ENCODE data around the gene OR13G1. TPM values are rescaled to one million over a fixed set of nuclear protein-coding genes. Genes with fewer than 3 reads are reported as not detected.

OR13G1 gene
- total RNA-seq, 1 donor from 2014 or later: not detected

DNA sequence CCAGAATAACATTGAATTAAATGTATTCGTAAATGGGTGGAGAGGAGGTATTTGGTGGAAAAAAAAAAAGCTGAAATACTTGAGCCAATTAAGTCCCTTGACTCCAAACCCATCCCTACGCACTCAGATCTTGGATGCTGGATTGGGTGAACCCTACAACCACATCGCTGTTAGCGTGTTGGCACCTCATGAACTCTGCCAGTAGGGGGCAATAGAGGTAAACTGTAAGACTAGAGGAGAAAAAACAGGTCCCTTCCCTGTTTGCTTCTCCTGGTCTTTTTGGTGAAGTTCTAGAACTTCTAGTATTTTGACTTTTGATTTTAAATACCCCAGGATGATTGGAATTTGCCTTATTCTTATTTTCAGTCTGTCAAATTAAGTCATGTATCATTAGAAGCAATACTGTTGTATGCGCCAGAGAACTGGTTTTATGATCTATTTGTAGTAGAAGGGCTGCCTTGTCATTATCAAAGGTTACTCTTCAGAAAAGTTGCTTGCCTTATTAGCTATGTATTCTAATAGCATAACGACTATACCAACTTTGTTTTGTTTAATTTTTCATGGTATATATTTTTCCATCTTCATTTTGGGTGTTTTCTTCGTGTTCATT lies 1.9 kb upstream of the OR13G1 start:
- no peaks in the 10 kb centered on the region for H3K4me1 Mint-ChIP-seq (ENCODE audit: unreplicated experiment)
- H3K36me3 Mint-ChIP-seq: no peaks in the 10 kb centered on the region
- no peak overlapping the region for H3K4me3 Mint-ChIP-seq
- TF ChIP-seq, protein P1, sequence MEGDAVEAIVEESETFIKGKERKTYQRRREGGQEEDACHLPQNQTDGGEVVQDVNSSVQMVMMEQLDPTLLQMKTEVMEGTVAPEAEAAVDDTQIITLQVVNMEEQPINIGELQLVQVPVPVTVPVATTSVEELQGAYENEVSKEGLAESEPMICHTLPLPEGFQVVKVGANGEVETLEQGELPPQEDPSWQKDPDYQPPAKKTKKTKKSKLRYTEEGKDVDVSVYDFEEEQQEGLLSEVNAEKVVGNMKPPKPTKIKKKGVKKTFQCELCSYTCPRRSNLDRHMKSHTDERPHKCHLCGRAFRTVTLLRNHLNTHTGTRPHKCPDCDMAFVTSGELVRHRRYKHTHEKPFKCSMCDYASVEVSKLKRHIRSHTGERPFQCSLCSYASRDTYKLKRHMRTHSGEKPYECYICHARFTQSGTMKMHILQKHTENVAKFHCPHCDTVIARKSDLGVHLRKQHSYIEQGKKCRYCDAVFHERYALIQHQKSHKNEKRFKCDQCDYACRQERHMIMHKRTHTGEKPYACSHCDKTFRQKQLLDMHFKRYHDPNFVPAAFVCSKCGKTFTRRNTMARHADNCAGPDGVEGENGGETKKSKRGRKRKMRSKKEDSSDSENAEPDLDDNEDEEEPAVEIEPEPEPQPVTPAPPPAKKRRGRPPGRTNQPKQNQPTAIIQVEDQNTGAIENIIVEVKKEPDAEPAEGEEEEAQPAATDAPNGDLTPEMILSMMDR (conservative IDR thresholded peaks at IDR 0.05): peak; percentile 85
- no peaks in the 10 kb centered on the region for H3K27me3 Mint-ChIP-seq
- no peaks in the 10 kb centered on the region for H3K9me3 Mint-ChIP-seq
- DNase-seq (ENCODE audit: extremely low spot score, unreplicated experiment): no peak
- no peak overlapping the region for H3K27ac Mint-ChIP-seq

DNA sequence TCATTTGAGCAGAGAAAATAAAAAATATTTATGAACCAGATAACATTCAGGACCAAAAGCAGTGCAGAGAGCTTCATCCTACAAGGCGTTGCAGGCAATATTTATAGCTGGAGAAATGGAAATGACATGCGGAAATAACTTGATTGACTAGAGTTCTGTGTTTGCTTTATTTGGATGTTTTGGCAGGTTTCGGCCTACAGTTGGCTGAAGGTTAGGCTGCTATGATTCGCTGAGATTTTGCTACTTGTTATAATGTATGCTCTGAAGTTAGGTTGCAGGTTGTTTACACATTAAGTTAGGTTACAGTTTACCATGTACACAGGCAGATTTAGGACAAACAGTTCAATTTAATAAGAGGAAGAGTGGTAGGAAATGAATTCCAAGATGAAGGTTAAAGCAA lies 632 bp upstream of the OR13G1 start:
- H3K36me3 Mint-ChIP-seq: no peaks in the 10 kb centered on the region
- no peak for DNase-seq (ENCODE audit: extremely low spot score, unreplicated experiment)
- H3K4me1 Mint-ChIP-seq (ENCODE audit: unreplicated experiment): no peaks in the 10 kb centered on the region
- H3K27ac Mint-ChIP-seq: no peak overlapping the region
- TF ChIP-seq, protein P1 (conservative IDR thresholded peaks at IDR 0.05): no peak
- no peak overlapping the region for H3K4me3 Mint-ChIP-seq
- H3K9me3 Mint-ChIP-seq: no peaks in the 10 kb centered on the region
- no peaks in the 10 kb centered on the region for H3K27me3 Mint-ChIP-seq

DNA sequence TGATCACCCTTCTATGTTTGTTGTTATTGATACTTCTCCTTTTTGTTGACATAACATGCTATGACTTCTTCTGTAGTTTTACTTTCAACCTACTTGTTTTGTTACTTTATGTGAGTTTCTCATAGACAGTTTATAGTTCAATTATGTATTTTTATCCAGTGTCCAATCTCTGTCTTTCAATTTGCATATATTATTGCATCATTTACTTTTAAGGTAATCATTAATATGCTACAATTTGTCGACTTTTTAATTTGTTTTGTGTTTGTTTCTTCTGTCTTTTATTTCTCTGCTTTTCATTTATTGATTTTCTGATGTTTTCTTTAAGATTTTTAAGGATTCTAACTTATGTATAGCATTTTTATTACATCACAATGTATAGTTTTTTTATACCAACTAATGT lies 10.3 kb downstream of the OR13G1 start:
- Mint-ChIP-seq H3K27ac (no peak overlapping the region), H3K36me3 (no peaks in the 10 kb centered on the region), H3K27me3 (no peaks in the 10 kb centered on the region), H3K9me3 (no peaks in the 10 kb centered on the region), H3K4me3 (no peak overlapping the region), H3K4me1 (ENCODE audit: unreplicated experiment) (no peaks in the 10 kb centered on the region)
- DNase-seq (ENCODE audit: extremely low spot score, unreplicated experiment): no peak
- TF ChIP-seq, protein P1 (conservative IDR thresholded peaks at IDR 0.05): no peak

DNA sequence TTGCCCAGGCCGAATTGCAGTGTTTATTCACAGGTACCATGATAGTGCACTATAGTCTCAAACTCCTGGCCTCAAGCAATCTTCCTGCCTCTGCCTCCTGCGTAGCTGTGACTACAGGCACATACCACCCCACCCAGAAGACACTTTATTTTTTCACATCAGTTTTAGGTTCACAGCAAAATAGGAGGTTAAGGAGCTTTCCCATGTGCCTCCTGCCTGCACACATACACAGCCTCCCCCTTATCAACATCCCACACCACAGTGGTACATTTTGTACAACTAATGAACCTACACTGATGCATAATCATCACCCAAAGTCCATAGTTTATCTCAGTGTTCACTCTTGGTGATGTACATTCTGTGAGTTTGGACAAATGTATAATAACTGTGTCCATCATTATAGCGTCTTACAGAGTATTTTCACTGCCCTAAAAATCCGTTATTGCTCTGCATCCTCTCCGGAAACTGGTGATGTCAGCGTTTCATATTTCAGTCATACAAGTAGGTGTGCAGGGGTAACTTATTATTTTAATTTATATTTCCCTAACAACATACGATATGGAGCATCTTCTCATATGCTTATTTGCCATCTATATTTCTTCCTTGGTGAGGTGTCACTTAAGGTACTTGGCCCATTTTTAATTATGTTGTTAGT lies 23.2 kb downstream of the OR13G1 start:
- Mint-ChIP-seq H3K27me3 (no peaks in the 10 kb centered on the region), H3K9me3 (no peaks in the 10 kb centered on the region), H3K4me3 (no peak overlapping the region), H3K27ac (no peak overlapping the region), H3K4me1 (ENCODE audit: unreplicated experiment) (no peaks in the 10 kb centered on the region), H3K36me3 (no peaks in the 10 kb centered on the region)
- no peak for DNase-seq (ENCODE audit: extremely low spot score, unreplicated experiment)
- TF ChIP-seq, protein P1 (conservative IDR thresholded peaks at IDR 0.05): no peak

DNA sequence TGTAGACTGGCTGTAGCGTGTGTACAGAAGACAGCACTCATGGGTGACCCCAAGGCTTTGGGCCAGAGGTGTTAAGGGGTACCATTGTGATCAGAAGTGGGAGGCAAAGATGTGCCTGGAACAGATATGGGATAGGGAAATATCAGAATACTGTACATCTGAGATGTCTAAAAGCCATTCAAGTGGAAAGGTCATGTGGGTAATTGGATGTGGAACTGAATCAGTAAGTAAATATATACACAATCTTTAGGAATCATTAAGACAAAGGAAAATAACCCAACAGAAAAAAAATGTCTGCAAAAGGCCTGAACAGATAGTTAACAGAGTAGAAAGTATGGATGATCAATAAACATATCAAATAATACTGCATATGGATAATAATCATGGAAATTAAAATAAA lies 26.5 kb downstream of the OR13G1 start:
- no peaks in the 10 kb centered on the region for H3K9me3 Mint-ChIP-seq
- H3K4me3 Mint-ChIP-seq: no peak overlapping the region
- H3K36me3 Mint-ChIP-seq: no peaks in the 10 kb centered on the region
- no peaks in the 10 kb centered on the region for H3K4me1 Mint-ChIP-seq (ENCODE audit: unreplicated experiment)
- no peak overlapping the region for H3K27ac Mint-ChIP-seq
- TF ChIP-seq, protein P1 (conservative IDR thresholded peaks at IDR 0.05): no peak
- H3K27me3 Mint-ChIP-seq: no peaks in the 10 kb centered on the region
- no peak for DNase-seq (ENCODE audit: extremely low spot score, unreplicated experiment)
